Lower leg skin (tissue), 4 donors: Measurements from ENCODE around the gene RNF145. TPM values are rescaled to one million over a fixed set of nuclear protein-coding genes. Genes with fewer than 3 reads are reported as not detected.

Experiments
- DNase-seq, 2 donors: peaks; one replicate each; pipeline ENCODE4 v3.0.0-alpha.2; 2019; ENCODE audit warnings: low spot score in 2 of 2
- H3K4me3 ChIP-seq: fragments of 200-600 bp; sonication (generic); 2 replicates; pipeline ENCODE4 v1.5.1; 2017; ENCODE audit warnings: mild to moderate bottlenecking, low read depth; ENCODE audit not compliant: poor library complexity, severe bottlenecking
- CTCF ChIP-seq, 3 donors: fragments of 450-650 bp; IDR thresholded peaks; one replicate each; pipeline ENCODE4 v1.5.1; 2016; ENCODE audit warnings: antibody characterized with exemption in 3 of 3, mild to moderate bottlenecking in 3 of 3, moderate library complexity in 2 of 3
- POLR2A ChIP-seq, 2 donors: fragments of 450-650 bp; IDR thresholded peaks; one replicate each; pipeline ENCODE4 v1.6.1; 2016 to 2017; ENCODE audit warnings: antibody characterized with exemption in 2 of 2, mild to moderate bottlenecking in 1 of 2, moderate library complexity in 1 of 2
- WGBS, 2 donors: methylation state at CpG; one replicate each; pipeline ENCODE4 v1.1.5; 2018; 5-methylcytosine and 5-hydroxymethylcytosine counted together
- intact Hi-C: fragments of 100-400 bp; cut with DNase I; formaldehyde crosslinking; loops from one replicate; pipeline ENCODE4 v1.15.0; 2023; ENCODE audit warnings: low total_unique reads
- total RNA-seq, 4 donors: library from RNA; depleted of rRNA; stranded (reverse); fragments of >200 nt; gene quantifications; one replicate each; pipeline ENCODE4 v1.1.0, GENCODE V29; 2016

Gene RNF145
- total RNA-seq, 4 donors from 2014 or later = 32.8 to 57.0 (median 43.9) TPM

DNA sequence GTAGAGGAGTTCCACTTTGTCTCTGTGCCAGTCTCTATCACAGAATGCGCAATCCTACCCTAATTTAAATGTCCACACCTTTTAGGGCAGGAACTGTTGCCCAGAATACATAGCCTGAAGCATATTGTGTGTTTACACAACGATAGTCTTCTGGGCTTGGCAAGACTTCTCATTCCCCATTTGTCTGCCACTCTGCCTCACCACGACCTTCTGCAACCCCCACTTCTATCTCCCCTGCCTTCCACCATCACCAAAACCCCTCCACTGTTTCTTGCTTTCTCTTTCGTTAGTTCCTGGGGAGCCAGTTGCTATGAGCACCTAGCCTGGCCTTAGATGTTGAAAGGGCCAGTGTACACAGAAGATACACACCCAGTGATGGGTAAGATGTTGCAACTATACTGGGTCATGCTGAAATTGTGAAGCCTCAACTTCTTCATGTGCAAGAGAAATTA, 883 bp upstream of the RNF145 start:
- 40 to 57% methylated on average over 4 of the region's 4 CpGs for WGBS, 2 donors
- no peak for TF ChIP-seq POLR2A (IDR thresholded peaks at IDR 0.05)
- no peak for TF ChIP-seq CTCF (IDR thresholded peaks at IDR 0.05)
- no peak overlapping the region for H3K4me3 ChIP-seq
- intact Hi-C loops = no loop called here
- peak in 1 of 2 donors; percentile 22 for DNase-seq

DNA sequence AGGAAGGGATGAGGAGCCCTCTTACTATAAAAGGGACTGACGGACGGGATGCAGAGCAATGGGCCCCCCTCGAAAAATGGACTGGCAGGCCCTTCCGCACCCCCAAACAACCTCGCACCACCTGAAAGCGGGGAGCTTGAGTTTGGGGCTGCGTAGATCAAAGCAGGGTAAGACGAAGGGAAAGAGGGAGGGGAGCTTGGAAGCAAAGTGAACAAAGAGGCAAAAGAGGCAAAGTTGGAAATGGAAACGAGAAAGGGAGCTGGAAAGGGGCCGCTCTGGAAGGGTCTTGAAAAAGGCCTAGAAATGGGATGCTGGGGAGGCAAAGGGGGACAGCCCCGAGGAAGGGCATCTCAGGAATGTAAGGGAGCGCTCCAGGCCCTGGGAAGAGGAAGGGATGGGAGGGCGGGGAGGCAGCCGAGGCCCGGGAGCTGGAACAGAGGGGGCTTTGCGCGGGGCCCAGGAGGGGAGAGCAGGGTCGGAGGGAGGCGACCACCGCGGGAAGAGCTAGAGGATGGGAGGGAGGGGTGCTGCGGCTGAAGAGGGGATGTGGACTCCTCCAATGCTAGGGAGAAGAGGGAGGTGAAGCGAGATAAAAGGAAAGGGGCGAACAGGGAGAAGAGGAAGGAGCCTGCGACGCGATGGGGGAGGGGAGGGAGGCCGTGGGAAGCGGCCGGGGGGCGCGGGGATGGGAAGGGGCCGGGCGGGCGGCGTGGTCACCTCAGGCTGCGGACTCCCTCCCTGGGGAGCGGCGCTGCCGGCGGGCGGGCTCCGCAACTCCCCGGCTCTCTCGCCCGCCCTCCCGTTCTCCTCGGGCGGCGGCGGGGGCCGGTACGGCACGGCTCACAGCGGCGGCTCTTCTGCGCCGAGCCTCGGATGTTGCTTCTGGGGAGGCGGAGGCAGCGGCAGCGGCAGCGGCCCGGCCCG, 577 bp downstream of the RNF145 start:
- no peak for TF ChIP-seq POLR2A (IDR thresholded peaks at IDR 0.05)
- H3K4me3 ChIP-seq = peak overlapping the region; percentile 73
- WGBS, 2 donors = 1 to 2% methylated on average over 52 to 54 of the region's 65 CpGs
- peak; percentile 19 to 91 for DNase-seq
- intact Hi-C loops = no loop called here

GRCh38 chr5:159207686-159208513, 1.5 kb downstream of the RNF145 start:
- DNase-seq = peak; percentile 68 to 95
- 0 to 1% methylated on average over 35 of the region's 35 CpGs for WGBS, 2 donors
- H3K4me3 ChIP-seq = peak overlapping the region; percentile 73
- intact Hi-C loops = no loop called here
- TF ChIP-seq CTCF (IDR thresholded peaks at IDR 0.05) = no peak
- TF ChIP-seq POLR2A (IDR thresholded peaks at IDR 0.05) = no peak

DNA sequence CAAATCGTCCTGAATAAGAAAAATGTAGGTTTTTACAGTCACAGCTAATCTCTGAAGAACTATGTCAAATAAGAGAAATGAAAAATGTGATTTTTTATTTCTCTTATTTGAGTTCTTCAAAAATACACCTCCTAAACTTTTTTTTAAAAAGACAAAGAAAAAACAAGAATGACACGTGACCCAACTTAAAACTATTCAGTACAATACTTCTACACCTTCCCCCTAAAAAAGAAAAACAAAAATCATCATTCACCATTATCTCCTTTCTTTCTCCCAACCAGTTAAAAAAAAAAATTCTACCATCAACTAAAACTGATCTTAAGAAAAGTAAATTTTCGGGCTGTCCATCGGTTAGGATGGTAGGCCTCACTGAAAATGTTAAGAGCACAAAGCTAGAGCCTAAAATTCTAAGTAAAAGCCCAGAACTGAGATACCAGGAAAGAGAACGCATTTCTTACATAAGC, 2.1 kb downstream of the RNF145 start:
- DNase-seq = no peak
- intact Hi-C loops = no loop called here
- WGBS, 2 donors = 6 to 12% methylated on average over 5 of the region's 5 CpGs
- TF ChIP-seq POLR2A (IDR thresholded peaks at IDR 0.05) (no peak), CTCF (IDR thresholded peaks at IDR 0.05) (no peak)
- H3K4me3 ChIP-seq = peak overlapping the region; percentile 73

- WGBS, 2 donors = 18 to 29% methylated on average over 2 of the region's 2 CpGs
- no peak overlapping the region for H3K4me3 ChIP-seq
- TF ChIP-seq CTCF (IDR thresholded peaks at IDR 0.05) = no peak
- TF ChIP-seq POLR2A (IDR thresholded peaks at IDR 0.05) = no peak
- no peak for DNase-seq
- intact Hi-C loops = no loop called here
Observed at GRCh38 chr5:159206818-159207217, 2.5 kb downstream of the RNF145 start.

DNA sequence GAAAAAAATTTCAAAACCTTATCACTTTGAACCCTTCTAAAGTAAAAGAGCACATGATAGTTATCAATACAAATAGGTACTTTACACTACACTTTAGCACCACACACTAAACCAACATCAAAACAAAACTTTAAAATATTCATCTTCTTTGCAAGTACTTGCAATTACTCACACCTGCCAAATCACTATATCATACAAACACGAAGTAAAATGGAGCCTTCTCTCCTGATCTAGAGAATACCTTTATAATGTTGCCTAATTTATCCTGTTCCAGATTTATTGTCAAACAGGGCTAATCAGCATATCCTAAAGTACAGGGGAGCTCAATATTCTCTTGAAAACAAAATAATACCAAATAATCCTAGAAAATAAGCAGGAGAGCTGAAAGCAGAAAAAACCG, 3.0 kb downstream of the RNF145 start:
- intact Hi-C loops = no loop called here
- 24 to 38% methylated on average over 2 of the region's 2 CpGs for WGBS, 2 donors
- no peak overlapping the region for H3K4me3 ChIP-seq
- DNase-seq = no peak
- TF ChIP-seq POLR2A (IDR thresholded peaks at IDR 0.05) (no peak), CTCF (IDR thresholded peaks at IDR 0.05) (no peak)
